ENCODE results near the gene RGL1.

RGL1 gene

DNA sequence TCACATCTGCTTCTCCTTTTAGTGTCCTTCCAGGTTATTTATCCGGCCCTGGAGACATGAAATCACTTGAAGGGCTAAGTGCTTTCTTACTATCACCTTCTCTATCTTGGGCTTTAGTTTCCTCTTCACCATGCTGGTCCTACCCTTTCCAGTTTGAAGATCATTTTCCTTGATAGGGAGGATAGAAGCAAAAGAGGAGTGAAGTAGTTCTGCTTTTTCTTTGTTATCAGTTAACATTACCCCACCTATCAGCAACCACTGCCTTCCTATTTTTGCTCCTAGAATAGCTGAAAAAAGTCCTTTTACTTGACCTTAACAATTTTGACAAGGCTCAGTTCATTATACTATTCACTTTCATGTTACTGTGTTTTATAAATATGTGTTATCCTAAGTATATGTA lies 19.4 kb downstream of the RGL1 start:
- no peak for DNase-seq

DNA sequence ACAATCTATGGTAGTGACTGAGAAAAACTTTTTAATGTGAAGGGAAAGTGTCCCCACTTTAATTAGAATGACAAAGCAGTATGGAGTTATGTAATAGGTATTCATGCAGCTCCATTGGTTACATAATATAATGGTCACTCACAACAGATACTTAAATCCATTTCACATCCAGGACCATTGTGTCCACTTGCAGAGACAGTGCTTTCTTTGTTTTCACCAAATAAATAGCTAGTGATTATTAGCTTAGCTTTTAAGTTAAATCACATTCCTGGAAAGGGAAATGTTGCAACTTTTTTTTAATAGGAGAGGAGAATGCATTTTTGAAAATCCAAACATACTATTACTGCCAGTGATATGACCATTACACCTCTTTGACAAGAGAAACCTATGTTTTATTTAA lies 22.9 kb downstream of the RGL1 start:
- no peak for DNase-seq

DNA sequence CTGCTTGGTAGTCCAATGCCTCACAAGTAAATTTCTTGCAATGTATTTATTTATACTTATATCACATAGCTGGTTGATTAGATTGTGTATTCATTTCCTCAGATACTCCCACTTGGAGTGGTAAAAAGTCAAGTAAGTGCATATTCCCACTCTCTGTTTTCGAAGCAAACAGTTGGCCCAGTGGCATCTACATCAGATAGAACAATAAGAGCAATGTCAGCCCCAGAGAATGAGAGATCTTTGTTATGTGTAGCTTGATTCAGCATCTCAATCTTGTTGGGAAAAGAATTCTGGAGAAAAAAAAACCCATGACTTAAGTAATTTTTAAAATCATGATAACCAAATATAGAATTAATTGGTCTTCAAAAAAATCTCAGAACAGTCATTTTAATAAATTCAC lies 25.5 kb downstream of the RGL1 start:
- no peak for DNase-seq

DNA sequence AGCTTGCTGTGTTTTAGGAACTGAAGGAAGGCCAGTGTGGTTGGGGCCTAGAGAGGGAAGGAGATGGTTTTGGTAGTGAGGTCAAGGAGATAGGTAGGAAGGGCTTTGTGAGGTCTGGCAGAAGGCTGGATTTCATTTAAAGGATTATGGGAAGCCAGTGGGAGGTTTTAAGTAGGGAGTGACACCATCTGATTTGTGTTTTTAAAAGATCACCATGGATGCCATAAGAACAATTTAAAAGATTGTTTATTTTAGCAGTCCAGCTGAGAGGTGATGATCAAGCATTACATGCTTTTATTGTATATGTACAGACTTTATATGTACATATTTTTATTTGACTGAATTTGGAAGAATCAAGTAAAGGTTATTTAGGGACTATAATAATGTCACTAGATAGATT lies 26.4 kb downstream of the RGL1 start:
- DNase-seq, result no peak

DNA sequence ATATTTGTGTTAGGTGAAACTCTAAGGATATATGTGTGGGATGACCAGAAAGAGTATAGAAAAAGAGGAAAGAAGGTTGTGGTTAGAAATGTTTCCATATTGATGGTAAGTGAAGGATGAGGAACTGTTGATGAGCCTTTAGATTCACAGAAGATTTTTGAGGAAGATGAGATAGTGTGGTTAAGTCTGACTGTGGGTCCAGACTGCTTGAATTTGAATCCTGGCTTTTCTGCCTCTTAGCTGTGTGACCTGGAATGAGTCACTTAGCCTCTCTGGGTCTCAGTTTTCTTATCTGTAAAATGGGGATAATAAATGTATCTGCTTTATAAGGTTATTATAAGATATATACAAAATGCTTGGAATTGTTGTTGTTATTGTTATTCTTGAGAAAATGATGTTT lies 27.5 kb downstream of the RGL1 start:
- DNase-seq, result peak; percentile 53

DNA sequence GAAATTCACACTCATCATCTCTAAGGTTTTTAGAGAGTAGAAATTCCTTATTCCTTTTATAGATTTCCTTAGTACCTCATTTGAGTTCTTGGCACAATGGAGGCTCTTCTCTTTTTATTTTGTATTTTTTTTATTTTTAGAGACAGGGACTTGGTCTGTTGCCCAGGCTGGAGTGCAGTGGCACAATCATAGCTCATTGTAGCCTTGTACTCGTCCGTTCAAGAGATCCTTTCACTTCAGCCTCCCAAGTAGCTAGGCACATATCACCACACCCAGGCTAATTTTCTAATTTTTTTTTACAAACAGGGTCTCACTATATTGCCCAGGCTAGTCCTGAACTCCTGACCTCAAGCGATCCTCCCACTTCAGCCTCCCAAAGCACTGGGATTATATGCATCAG lies 29.6 kb downstream of the RGL1 start:
- no peak for DNase-seq

DNA sequence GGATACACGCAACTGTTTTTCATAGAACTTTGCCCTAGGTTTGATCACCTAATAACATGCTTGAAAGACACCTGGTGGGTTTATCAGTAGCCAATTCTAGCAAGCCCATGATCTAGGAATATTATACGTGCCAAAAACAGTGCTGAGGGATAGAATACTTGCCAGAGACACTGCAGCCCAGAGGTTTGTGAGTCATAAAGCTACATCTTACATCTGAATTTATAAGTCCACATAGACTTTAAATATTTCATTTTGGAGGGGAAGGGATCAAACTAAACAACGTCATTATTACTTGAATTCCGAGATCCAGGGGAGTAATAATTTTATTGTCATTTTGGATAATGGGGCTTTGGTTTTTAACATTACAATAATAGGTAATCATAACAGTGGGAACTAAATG lies 31.7 kb downstream of the RGL1 start:
- no peak for DNase-seq

DNA sequence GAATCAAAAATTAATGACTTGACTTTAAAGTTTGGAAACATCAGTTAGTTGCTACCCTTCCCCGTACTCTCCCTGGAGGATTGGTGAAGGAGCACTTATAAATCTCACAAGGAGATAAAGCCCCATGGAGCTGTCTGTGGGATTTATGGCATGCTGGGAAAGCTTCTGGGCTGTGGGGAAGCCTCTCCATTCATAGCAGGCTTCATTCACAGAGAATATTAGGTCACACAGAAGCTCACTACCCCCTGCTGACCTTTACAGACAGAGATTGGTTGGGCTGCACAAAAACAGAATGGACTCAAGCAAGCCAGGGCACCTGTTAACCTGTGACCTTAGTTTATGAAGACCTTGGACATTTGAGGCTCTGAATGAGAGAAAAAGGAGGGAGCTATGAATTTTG lies 32.1 kb downstream of the RGL1 start:
- no peak for DNase-seq

DNA sequence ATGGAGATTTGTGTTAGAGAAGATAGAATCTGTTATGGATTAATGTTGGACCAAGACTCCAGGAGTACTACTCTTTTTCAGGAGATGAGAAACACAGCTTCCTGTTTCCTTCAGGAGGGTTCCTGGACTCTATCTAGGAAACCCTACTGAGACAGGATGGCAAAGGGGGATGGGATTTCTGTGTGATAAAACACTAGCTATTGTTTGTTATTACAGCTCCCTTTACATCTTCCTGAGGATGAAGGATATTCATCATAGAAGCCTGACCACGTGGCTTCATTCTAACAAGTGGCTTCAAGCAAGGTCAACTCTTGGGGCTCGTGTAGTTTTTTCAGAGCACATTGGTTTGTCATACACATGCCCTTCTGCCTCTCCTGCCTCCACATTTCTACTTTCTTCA lies 33.3 kb downstream of the RGL1 start:
- DNase-seq, result no peak

DNA sequence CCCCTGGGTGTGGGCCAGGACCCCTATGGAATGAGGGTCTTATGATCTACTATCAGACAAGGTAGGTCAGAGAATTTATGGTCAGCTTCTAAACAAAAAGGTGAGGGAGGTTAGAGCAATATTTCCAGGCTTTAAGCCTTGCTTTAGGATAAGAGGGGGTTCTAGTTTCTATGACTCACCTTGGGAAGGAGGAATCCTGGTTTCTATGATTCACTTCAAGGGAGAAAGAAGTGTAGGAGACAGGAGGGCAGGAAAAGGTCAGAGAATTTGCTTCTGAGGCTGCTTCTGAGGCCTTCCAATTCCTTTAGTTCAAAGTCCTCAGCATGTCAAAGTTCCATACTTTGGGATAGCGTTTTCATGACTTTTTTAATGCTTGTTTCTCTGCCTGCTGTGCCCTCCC lies 35.2 kb downstream of the RGL1 start:
- DNase-seq, result no peak

DNA sequence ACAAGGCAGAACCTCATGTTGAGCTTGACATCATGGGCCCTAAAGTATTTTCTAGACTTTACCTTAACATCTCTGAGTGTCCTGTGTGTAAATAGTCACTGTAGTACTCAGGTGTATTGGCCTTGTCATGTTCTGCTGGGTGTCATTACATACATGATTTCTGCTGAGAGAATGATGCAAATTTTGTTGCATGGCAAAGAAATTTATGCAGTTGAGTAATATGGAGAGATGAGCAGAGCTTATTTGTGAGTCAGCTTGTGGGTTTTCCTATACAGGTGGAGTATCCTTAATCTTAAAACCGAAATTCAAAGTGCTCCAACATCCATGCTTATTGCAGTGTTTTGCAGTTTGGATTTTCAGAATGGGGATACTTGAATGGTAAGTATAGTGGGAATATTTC lies 36.6 kb downstream of the RGL1 start:
- DNase-seq, result no peak

DNA sequence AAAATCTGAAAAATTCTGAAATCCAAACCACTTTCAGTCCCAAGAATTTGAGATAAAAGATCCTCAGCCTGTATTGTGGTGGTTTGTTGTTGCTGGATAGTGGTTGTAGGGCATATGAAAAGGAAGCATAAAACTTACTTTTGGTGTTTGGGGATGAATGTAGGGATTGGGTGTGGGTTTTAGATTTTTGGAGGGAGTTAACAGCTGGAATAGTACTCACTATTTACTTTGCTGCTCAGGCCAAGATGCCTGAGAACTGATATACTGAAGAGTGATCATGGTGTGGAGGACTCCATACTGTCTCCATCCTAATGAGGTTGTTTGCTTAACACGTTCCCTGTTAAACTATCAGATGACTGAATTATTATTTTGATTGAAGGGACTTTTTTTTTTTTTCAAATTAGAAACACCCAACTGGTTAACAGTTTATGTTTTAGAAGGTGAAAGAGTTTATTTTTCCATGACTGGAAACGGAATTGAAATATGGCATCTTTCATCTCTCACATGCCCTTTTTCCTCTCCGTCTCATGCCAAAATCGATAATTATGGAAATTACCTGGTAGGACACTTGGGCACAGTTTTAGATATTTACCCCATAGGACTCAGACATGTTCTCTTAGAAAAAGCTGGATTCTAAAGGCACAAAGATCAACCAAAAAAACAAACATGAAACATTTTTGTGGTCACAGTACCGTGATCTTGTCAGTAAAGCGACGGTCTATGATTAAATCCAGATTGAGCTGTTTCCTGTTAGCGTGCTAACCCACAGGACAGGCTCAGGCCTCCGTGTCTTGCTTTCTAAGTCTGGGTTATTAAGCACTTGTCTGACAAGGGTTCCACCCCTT lies 37.3 kb downstream of the RGL1 start:
- DNase-seq, result no peak

DNA sequence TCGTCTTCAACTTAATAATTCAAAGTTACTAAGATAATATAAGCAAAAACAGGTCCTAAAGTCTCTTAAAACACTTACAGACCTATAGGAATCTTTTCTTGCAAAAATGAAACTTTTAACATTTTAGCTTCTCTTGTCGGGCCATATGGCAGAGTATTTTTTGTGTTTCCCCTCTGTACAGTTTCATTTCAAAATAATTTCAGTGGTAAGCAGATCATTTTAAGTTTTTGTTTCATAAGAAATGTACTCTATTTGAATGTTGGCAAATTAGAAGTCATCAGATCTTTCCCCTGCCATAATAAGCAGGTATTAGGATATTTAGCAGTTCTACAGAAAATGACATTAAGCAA lies 37.9 kb downstream of the RGL1 start:
- DNase-seq, result no peak

DNA sequence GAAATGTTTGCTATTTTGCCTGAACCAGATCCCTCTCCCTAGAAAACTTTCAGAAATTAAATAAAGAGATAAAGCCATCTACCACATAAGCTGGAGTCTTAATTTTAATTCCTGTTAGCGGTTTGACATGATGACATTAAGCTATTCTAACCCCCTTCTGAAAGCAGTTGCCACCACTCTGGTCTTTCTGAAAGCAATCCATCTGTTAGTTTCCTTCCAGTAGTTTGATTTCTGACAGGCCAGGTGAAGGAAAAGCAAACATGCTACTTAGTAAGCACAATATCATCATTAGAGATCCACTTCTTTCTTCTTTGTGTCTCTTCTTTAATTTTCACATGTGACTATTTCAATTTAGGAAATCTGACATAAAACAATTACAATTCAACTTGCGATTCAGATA lies 39.9 kb downstream of the RGL1 start:
- no peak for DNase-seq

DNA sequence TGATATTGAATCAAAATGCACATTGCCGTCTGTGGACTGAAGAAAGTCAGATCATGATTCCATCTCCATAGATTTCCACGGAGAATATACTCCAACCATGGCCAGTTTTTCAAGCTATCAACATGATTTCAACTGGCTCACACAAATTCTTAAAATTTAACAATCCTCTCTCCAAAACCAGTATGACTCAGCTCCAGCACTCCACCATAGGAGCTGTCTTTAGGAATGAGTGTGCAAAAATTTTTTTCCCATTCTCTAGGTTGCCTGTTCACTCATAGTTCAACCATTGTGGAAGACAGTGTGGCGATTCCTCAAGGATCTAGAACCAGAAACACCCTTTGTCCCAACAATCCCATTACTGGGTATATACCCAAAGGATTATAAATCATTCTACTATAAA lies 40.8 kb downstream of the RGL1 start:
- DNase-seq, result no peak

DNA sequence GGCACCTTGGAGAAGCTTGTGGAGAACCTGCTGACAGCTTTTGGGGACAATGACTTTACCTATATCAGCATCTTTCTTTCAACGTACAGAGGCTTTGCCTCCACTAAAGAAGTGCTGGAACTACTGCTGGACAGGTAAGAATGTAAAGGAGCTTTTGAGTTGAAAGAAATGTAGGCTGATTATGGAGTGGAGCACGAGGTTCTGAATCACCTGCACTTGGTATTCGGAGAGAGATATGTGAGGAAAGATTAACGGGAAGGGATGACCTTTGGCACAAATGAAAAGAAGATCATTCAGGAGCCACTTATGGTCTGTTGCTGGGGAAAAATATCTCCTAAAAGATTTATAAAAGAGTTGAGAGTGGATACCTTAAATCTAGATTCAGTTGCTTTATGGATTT lies 42.7 kb downstream of the RGL1 start:
- no peak for DNase-seq

DNA sequence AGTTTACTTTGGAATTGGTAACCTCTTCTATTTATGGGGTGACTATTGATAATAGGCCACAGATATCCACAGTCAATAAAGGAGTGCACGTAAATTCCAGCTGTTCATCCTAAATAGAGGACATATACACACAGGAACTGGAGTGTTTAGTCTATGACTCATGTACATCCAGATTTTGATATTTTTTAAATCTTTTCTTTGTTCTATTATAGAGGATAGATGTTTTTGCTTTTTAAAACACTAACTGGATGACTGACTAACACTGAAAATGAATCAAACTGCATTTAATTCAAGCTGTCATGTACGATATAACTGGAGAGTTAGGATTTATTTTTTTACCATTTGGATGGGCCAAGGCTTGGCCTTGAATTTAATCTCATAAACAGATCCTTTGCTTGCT lies 45.9 kb downstream of the RGL1 start:
- no peak for DNase-seq

DNA sequence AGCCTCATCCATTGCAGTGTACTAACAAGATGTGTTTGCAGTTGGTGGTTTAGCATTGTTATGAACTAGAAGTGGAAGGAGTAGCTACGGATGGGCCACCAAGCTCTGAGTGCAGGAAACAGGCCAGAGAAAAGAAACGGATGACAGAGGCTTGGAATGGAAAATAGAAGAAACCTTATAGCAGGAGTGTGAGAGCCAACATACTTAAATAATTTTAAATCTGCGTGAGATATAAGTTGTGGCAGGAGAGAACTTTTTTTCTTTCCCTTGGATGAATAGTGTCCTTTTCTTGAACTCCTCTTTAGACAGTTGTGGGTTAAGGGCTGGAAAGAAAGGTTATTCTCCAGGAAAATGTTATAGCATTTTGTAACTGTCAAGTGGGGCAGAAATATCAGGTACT lies 54.2 kb downstream of the RGL1 start:
- no peak for DNase-seq

DNA sequence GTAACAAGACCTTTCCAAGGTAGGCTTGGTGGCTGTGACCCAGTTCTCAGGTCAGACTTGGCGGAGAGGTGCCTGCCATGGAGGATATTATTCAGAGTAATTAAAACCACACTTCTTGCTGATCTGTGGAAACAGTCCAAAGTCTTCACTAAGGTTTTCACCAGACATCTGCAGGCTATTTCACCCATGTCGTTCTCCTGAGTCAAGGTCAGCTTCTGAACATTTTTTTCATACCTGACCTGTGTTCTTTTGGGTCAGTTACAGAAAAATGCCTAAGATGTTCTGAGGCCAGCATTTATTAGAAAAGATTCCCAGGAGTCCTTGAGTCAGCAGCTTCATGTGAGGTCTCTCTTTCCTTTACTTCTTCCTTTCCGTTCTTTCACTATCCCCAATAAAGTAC lies 54.9 kb downstream of the RGL1 start:
- no peak for DNase-seq

DNA sequence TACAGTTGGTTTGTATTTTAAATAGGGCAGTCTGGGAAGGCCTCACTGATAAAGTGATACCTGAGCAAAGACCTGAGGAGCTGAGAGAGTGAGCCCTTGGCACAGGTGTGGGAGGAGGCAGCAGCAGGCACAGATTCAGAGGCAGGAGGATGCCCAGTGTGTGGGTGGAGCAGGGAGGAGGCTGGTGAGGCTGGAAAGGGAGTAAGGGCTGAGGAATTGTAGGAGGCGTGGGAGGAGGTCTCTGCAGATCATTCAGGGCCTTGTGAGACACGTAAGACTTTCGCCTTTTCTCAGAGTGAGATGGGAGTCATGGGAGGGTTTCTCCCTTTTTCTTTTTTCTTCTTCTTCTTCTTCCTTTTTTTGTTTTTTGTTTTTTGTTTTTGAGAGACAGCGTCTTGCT lies 58.0 kb downstream of the RGL1 start:
- no peak for DNase-seq

DNA sequence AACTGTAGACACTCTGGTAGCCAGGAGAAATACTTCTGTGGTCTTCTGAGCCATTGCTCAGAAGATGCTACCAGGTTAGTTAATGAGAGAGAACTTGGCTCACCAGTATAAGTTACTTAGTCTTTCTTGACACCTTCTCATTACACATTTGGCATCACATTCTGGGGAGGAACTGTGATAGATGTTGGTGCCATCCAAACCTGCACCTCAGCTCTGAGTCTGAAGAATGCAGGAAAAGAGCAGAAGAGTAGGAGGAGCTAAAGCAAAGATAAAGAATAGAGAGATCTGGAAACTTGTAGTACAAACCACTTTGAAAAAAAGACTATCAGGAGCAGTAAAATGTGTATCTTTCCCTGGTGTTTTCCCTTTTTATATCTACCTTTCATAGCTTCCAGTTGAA lies 58.9 kb downstream of the RGL1 start:
- no peak for DNase-seq

DNA sequence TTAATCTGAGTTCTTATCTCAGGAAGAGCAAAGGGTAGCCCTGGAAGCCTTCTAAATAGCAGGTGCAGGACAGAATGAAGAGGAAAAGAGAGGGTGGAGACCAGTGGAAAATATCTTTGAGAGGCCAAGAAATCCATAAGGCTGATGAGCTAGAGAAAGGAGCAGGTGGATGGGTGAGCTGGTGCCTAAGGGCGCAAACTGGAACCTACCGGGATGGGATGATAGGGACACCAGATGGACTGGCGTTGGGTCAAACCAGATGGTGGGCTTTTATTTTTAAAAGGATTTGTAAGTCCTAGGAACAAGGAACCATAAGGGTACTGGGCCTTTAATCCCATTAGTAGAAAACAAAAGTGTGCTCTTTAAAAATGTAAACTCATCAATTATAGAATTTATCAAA lies 59.7 kb downstream of the RGL1 start:
- no peak for DNase-seq

DNA sequence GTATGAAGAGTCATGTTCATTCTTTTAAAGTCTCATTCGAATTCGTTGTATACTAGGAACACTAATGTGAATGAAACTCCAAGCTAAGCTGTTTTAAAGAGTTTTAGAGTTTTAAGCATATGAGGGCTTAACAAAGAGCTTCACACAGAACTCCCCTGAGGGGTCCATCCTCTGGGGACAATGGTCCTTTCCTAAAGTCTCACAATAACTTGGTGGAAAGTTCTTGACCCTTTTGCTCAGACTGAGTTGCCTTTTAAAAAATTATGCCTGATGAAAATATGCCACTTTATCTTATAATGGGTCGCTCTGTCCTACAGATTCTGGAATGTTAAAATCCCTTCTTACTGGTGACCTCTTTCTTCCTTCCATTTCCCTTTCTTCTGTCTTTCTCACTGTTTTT lies 64.3 kb downstream of the RGL1 start:
- DNase-seq, result no peak

DNA sequence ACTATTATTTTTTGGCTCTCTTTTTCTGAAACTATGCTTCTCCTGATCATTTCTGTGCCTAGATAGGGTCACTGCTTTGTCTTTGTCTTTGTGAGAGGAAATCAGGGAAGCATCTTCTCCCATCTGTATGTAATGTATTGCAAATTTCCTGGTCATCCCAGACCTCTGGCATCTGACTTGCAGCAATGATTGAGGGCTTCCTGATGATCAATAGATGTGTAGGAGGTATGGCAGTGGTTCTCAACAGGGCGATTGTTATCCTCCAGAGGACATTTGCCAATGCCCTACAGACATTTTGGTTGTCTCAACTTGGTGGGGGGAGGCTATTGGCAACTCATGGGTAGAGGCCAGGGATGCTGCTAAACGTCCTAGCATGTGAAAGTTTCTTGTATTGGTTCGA lies 64.7 kb downstream of the RGL1 start:
- DNase-seq, result no peak

DNA sequence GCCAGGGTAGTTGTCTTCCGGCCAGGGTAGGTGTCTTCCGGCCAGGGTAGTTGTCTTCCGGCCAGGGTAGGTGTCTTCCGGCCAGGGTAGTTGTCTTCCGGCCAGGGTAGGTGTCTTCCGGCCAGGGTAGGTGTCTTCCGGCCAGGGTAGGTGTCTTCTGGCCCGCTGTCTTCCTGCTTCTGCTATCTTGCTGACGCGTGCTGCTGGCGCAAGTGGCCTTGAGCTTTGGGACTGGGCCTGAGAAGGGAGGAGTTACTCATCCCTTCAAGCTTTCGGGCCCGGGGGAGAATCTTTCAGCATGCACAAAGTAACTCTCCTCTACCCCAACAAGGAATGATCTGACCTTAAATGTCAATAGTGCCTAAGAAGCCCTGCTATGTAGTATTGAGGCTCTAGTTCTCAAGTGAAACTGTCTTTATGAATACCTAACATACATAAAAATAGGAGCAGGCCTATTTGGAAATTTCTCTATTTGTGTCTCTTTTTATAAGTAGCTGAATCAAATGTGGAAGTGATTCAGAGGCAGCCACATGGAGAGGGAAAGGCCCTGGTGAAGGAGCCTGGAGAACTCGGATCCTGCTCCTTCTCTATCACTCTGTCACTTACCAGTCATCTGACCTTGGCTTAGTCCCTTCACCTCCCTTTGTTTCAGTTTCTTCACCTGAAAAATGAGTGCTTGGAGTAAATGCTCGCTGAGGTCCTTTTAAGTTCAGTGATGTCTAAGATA lies 65.6 kb downstream of the RGL1 start:
- no peak for DNase-seq
